Measurements from ENCODE around the gene TYMP. TPM values are rescaled to one million over a fixed set of nuclear protein-coding genes. Genes with fewer than 3 reads are reported as not detected.
A peak's percentile ranks its signal among the peaks of the same experiment; 100 is the strongest.

TYMP gene
- total RNA-seq, 6 experiments from 2014 or later, result 30.6 to 223 (median 88.2) TPM

DNA sequence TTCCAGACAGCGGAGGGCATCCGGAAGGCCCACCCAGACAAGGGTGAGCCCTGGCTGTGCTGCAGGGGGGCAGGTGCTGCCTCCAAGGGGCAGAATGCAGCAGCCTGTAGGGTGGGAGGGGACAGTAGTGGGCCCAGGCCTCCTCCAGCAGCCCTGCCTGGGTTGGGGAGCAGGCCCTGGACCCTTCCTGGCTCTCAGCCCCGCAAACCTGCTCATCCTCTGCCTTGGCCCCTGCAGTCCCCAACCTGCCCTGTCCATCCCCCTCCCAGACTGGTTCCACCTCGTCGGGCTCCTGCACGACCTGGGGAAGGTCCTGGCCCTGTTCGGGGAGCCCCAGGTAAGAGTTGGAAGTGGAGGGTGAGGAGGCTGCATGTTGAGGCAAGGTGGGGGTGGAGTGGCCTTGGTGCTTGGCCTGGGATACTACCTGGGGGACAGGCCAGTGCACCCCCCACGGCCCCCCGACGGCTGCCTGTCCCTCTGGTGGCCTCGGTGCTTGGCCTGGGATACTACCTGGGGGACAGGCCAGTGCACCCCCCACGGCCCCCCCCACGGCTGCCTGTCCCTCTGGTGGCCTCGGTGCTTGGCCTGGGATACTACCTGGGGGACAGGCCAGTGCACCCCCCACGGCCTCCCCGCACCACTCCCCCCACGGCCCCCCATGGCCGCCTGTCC is 41.7 kb downstream of the TYMP start:
- WGBS (ENCODE audit: insufficient coverage, low coverage, low lambda C conversion rate, missing lambda C conversion rate), result no CpG with 5 or more reads among the region's 18 CpGs
- TF ChIP-seq POLR2A (IDR thresholded peaks at IDR 0.05), result no peak
- TF ChIP-seq, protein P1, sequence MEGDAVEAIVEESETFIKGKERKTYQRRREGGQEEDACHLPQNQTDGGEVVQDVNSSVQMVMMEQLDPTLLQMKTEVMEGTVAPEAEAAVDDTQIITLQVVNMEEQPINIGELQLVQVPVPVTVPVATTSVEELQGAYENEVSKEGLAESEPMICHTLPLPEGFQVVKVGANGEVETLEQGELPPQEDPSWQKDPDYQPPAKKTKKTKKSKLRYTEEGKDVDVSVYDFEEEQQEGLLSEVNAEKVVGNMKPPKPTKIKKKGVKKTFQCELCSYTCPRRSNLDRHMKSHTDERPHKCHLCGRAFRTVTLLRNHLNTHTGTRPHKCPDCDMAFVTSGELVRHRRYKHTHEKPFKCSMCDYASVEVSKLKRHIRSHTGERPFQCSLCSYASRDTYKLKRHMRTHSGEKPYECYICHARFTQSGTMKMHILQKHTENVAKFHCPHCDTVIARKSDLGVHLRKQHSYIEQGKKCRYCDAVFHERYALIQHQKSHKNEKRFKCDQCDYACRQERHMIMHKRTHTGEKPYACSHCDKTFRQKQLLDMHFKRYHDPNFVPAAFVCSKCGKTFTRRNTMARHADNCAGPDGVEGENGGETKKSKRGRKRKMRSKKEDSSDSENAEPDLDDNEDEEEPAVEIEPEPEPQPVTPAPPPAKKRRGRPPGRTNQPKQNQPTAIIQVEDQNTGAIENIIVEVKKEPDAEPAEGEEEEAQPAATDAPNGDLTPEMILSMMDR (IDR thresholded peaks at IDR 0.05), result no peak
- ATAC-seq (no peak), DNase-seq (peak in 2 of 3 donors; percentile 44 to 47)
- peaks cover 0 to 5% (median 1%) of the 10 kb centered on the region in 4 donors for H3K4me1 ChIP-seq
- intact Hi-C loops (cut with DNase I), result loop anchor here in 1 of 2 donors (10.0 kb wide), 1 partner anchor 243 kb away; the partner anchor contains the start of gene TUBGCP6
- no peaks in the 10 kb centered on the region for H3K27me3 ChIP-seq
- no peak overlapping the region for H3K4me3 ChIP-seq
- H3K9me3 ChIP-seq, result no peaks in the 10 kb centered on the region
- H3K27ac ChIP-seq, result no peak overlapping the region
- H3K36me3 ChIP-seq, result no peaks in the 10 kb centered on the region

- no peaks in the 10 kb centered on the region for H3K27me3 ChIP-seq
- no peaks in the 10 kb centered on the region for H3K36me3 ChIP-seq
- H3K4me3 ChIP-seq, result no peak overlapping the region
Measured at GRCh38 chr22:50487290-50488005, 42.4 kb downstream of the TYMP start.

GRCh38 chr22:50486561-50487289 is 43.1 kb downstream of the TYMP start, which contains the start of gene MIOX:
MIOX (plus strand) TSS chr22:50486859; CDS start chr22:50486898, 39 bp downstream.
- Histone ChIP-seq H3K9me3 (no peaks in the 10 kb centered on the region), H3K36me3 (no peaks in the 10 kb centered on the region), H3K4me3 (no peak within 1 kb of the TSS), H3K27ac (no peak within 1 kb of the TSS), H3K4me1 (peaks cover 0 to 11% (median 1%) of the 10 kb centered on the region in 4 donors), H3K27me3 (no peaks in the 10 kb centered on the region)
- ATAC-seq (no peak), DNase-seq (peak in 1 of 3 donors; percentile 42)
- 75% methylated on average over 5 of the region's 23 CpGs for WGBS (ENCODE audit: insufficient coverage, low coverage, low lambda C conversion rate, missing lambda C conversion rate)
- TF ChIP-seq, protein P1 (IDR thresholded peaks at IDR 0.05), result no peak
- no peak for TF ChIP-seq POLR2A (IDR thresholded peaks at IDR 0.05)
- intact Hi-C loops (cut with DNase I), result loop anchor here in 1 of 2 donors (10.0 kb wide), 1 partner anchor 242 kb away; the partner anchor contains the start of gene TUBGCP6

More at GRCh38 chr22:50487290-50488005, 42.4 kb downstream of the TYMP start:
- DNase-seq (peak in 2 of 3 donors; percentile 18 to 39), ATAC-seq (no peak)
- intact Hi-C loops (cut with DNase I), result loop anchor here in 1 of 2 donors (10.0 kb wide), 1 partner anchor 243 kb away; the partner anchor contains the start of gene TUBGCP6
- Histone ChIP-seq H3K27ac (no peak overlapping the region), H3K9me3 (no peaks in the 10 kb centered on the region), H3K4me1 (peaks cover 0 to 5% (median 1%) of the 10 kb centered on the region in 4 donors)
- TF ChIP-seq, protein P1 (IDR thresholded peaks at IDR 0.05), result no peak
- TF ChIP-seq POLR2A (IDR thresholded peaks at IDR 0.05), result no peak
- no CpG with 5 or more reads among the region's 23 CpGs for WGBS (ENCODE audit: insufficient coverage, low coverage, low lambda C conversion rate, missing lambda C conversion rate)
